Measurements from ENCODE around the gene SUN2. TPM values are rescaled to one million over a fixed set of nuclear protein-coding genes. Genes with fewer than 3 reads are reported as not detected.
A peak's percentile ranks its signal among the peaks of the same experiment; 100 is the strongest.

The SUN2 gene
- total and polyA plus RNA-seq, 12 donors = 38.6 to 178 (median 97.2) TPM

DNA sequence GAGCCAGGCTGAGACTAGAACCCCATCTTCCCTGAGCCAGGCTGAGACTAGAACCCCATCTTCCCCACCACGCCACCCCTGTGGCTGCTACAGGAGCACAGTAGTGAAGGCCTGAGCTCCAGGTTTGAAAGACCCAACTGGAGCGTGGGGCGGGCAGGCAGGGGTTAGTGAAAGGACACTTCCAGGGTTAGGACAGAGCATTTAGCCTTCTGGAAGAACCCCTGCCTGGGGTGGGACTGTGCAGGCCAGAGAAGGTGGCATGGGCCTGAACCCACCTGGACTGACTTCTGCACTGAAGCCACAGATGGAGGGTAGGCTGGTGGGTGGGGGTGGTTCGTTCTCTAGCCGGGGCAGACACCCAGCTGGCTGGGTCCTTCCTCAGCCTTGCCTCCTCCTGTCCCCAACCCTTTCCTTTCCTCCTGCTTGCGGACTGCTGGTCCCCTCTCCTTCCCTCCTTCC lies 24.1 kb downstream of the SUN2 start:
- Histone ChIP-seq H3K9me3 (no peaks in the 10 kb centered on the region), H3K36me3 (peaks cover 7 to 100% (median 47%) of the 10 kb centered on the region in 9 donors), H3K4me1 (peaks cover 9 to 48% (median 28%) of the 10 kb centered on the region in 9 donors), H3K27ac (peak overlapping the region in 5 of 10 donors; percentile 21 to 76 (median 70)), H3K27me3 (no peaks in the 10 kb centered on the region), H3K4me3 (no peak overlapping the region)
- WGBS, 2 donors = 79 to 89% methylated on average over 5 to 6 of the region's 6 CpGs
- intact Hi-C loops (cut with DNase I) = no loop called here
- peak in 1 of 8 donors; percentile 3 for ATAC-seq
- no peak for DNase-seq
- TF ChIP-seq CTCF (IDR thresholded peaks at IDR 0.05) = no peak

DNA sequence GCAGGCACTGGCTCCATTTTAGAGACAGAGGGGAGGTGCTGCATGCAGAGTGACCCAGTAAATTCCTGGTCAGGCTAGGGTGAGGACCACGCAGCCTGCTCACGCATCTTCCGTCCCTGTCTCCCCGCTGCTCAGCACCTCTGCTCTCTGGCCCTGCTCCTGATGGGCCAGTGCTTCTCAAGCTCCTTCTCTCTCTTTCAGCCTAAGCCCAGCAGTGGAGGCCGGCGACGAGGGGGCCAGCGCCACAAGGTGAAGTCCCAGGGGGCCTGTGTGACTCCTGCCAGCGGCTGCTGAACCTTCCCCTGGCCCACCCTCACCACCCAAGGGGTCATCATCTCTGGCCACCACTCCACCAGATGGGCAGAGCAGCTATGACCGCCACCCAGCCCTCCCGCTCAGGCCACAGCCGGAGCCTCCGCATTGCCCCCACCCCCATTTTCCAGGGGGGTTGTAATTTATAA lies 25.4 kb downstream of the SUN2 start:
- TF ChIP-seq CTCF (IDR thresholded peaks at IDR 0.05) = no peak
- Histone ChIP-seq H3K27ac (no peak overlapping the region), H3K27me3 (no peaks in the 10 kb centered on the region), H3K4me3 (no peak overlapping the region), H3K36me3 (peaks cover 7 to 100% (median 51%) of the 10 kb centered on the region in 9 donors), H3K9me3 (no peaks in the 10 kb centered on the region), H3K4me1 (peaks cover 9 to 46% (median 28%) of the 10 kb centered on the region in 9 donors)
- 94 to 95% methylated on average over 13 of the region's 13 CpGs for WGBS, 2 donors
- intact Hi-C loops (cut with DNase I) = no loop called here
- DNase-seq (no peak), ATAC-seq (no peak)

GRCh38 chr22:38729946-38730345 lies 25.9 kb downstream of the SUN2 start:
- intact Hi-C loops (cut with DNase I) = no loop called here
- H3K36me3 ChIP-seq = peaks cover 7 to 100% (median 53%) of the 10 kb centered on the region in 9 donors
- no peak overlapping the region for H3K27ac ChIP-seq
- H3K4me1 ChIP-seq = peaks cover 9 to 45% (median 28%) of the 10 kb centered on the region in 9 donors
- ATAC-seq (no peak), DNase-seq (no peak)
- H3K9me3 ChIP-seq = no peaks in the 10 kb centered on the region
- H3K27me3 ChIP-seq = no peaks in the 10 kb centered on the region
- WGBS, 2 donors = 86 to 88% methylated on average over 6 of the region's 6 CpGs
- H3K4me3 ChIP-seq = no peak overlapping the region
- no peak for TF ChIP-seq CTCF (IDR thresholded peaks at IDR 0.05)

DNA sequence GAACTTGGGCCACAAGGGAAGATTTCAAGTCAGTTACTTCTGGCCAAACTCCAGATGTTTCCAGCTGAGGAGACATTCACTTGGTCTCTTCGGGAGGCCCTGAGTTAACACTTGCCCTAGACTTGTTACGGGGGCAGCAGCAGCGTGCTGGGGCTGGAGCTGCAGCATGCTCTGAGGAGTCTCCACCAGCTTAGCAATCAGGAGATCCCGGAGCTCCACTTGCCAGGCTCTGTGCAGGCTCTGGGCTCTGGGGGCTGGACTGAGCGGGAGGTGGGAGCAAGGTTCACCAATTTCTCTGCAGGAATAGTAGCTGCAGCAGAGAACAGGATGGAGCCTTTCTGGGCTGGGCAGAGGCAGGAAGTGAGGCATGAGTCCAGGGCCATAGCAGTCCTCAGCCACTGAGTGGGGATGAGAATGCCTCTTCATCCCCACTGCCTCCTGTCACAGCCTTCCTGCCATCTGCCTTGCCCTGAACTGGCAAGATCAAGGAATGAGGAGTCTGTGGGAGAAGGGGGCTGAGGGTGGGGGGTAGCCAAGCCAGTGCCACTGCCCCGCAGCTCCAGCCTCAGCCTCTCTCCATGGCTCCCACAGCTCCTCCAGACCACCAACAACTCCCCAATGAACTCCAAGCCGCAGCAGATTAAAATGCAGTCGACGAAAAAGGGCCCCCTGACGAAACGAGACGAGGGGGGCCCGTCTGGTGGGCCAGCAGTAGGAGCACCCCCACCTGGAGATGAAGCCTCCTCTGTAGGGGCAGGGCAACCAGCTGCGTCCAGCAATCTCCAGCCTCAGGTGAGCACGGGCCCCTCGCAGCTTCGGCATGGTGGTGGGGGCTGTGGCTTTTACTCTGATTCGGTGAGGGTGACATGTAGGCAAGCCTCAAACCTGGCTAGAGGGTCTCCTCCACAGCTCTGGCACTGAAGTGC lies 26.7 kb downstream of the SUN2 start:
- Histone ChIP-seq H3K27ac (peak overlapping the region in 1 of 10 donors; percentile 1), H3K9me3 (no peaks in the 10 kb centered on the region), H3K36me3 (peaks cover 7 to 100% (median 61%) of the 10 kb centered on the region in 9 donors), H3K4me3 (no peak overlapping the region), H3K4me1 (peaks cover 9 to 37% (median 22%) of the 10 kb centered on the region in 9 donors), H3K27me3 (no peaks in the 10 kb centered on the region)
- intact Hi-C loops (cut with DNase I) = no loop called here
- WGBS, 2 donors = 88 to 89% methylated on average over 18 of the region's 18 CpGs
- DNase-seq (peak in 1 of 2 donors; percentile 44), ATAC-seq (peak in 1 of 8 donors; percentile 13)
- TF ChIP-seq CTCF (IDR thresholded peaks at IDR 0.05) = no peak
